GM12873 (cell line): ENCODE results near the gene PGK2.

Source experiments
- TF ChIP-seq, protein P1 (sequence below): IDR thresholded peaks from 2 replicates; pipeline ENCODE4 v1.5.1; 2012; ENCODE audit warnings: low read depth, mild to moderate bottlenecking, moderate library complexity, low read length, control low read depth; ENCODE audit not compliant: insufficient read depth; ENCODE audit errors: missing control alignments

The PGK2 gene

DNA sequence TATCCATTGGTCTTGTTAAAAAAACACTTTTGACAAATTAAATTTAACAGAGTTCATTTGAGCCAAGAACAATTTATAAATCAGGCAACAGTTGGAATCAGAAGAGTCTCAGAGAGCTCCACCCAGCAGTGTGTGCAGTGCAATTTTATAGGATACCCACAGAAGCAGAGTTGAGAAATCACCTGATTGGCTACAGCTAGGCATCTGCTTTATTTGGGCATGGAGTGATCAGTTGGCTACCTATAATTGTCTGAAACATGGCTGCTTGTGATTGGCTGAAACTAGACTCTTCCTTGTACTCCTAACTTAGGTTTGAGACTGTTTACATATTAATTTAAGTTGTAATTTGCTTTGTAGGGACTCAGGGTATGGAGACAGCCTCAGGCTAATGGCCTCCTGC, 12.0 kb downstream of the PGK2 start:
- TF ChIP-seq, protein P1, sequence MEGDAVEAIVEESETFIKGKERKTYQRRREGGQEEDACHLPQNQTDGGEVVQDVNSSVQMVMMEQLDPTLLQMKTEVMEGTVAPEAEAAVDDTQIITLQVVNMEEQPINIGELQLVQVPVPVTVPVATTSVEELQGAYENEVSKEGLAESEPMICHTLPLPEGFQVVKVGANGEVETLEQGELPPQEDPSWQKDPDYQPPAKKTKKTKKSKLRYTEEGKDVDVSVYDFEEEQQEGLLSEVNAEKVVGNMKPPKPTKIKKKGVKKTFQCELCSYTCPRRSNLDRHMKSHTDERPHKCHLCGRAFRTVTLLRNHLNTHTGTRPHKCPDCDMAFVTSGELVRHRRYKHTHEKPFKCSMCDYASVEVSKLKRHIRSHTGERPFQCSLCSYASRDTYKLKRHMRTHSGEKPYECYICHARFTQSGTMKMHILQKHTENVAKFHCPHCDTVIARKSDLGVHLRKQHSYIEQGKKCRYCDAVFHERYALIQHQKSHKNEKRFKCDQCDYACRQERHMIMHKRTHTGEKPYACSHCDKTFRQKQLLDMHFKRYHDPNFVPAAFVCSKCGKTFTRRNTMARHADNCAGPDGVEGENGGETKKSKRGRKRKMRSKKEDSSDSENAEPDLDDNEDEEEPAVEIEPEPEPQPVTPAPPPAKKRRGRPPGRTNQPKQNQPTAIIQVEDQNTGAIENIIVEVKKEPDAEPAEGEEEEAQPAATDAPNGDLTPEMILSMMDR = no peak

DNA sequence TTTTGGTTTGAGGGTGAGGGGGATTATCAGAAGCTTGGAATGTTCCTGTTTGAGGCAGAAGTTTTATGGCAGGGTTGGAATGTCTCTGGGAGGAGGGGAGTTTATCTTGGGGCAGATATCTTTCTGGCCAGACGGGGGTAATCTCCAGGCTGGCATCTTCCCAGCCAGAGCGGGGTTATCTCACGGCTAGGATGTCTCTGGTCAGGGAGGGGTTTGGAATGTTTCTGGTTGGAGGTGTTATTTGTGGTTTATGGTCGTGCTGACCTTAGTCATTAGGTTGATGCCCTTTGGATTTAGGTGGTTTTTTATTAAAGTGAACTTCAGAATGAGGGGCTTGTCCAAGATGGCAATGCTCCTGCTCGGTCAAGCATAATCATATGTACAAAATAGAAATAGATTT, 14.8 kb downstream of the PGK2 start:
- TF ChIP-seq, protein P1 = no peak

DNA sequence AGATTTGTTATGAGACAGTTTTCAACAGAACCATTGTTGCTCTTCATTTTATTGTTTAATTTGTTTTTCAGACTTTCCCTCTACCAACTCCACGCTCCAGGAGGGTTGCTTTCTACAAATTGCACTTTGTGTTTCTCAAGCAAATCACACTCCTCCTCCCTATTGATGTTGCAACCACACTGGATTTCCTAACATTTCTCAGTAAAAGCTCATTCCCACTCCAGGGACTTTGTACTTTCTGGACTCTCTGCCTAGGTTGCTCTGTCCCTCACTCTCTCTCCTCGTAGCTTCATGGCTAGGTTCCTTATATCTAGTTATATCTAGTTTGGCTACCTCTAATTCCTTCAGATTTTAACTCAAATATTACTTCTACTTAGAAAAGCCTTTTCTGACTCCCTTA, 20.3 kb downstream of the PGK2 start:
- TF ChIP-seq, protein P1 = no peak

DNA sequence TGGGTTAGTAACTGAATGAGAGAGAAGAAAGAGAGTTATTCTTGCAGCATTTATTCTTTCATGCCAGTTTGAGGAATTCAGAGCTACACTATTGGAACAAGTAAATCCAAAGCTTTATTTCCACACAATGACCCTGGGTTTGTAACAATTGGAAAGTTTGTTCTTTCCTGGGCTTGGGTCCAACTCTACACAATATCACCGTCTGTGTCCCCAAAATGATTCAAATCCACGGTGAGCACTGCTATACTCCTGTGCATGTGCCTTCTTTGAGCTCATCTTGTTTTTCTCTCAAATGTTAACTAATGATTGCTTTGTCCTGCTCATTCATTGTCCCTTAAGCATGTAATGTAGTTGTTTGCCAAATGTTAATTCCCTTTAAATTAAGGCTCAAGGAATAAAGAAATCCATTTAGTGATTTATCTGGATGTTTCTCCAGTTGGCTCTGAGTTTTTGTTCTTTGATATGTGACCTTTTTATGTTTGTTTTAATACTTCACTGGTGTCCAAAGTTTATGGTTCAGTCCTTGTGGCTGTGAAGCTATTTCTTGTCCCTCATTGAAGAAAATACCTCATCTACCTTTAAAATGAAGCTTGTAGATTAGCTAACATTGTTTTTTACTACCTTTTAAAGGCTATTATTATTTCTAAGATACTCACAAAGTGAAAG, 22.4 kb downstream of the PGK2 start:
- TF ChIP-seq, protein P1 = no peak

DNA sequence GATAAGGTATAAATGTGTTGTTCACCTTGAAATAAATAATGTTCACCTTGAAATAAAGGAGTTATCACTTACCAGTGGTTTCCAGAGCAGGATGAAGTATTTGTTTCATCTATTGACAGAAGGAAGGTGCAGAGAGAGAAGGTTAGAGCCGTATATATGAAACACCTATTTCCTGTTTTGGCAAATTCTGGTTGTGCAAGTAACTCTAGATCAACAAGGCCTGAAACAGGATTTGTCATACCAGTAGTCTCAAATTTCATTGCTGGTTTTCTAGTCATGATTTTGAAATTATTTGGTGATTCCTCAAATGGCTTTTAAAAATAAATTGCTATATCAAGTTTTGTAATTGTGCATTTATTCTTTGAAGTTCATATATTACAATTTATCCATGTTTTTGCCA, 42.8 kb downstream of the PGK2 start, which contains the start of gene CRISP3:
TSS of gene CRISP3 (minus strand) at position 130 of the 400 bp plus-strand sequence. CDS start at position 109, 21 bp downstream.
- TF ChIP-seq, protein P1 = no peak

DNA sequence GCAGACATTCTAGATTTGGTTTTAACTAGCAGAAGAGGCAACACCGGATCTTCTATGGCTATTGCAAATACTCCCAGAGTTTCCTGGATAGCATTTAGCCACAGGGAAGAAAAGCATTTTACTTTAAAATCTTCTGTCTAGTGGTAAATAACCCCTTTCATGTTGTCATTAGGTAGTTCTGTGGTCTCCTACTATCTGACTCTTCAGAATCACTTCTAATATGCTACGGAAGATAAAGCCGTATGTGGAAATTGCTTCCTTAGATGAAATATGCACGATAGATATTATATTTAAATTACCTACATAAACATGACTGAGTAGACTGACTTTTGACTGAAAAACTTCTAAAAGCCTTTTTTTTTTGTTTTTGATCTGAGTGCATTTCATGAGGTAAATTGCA, 43.7 kb downstream of the PGK2 start:
- TF ChIP-seq, protein P1 = no peak

DNA sequence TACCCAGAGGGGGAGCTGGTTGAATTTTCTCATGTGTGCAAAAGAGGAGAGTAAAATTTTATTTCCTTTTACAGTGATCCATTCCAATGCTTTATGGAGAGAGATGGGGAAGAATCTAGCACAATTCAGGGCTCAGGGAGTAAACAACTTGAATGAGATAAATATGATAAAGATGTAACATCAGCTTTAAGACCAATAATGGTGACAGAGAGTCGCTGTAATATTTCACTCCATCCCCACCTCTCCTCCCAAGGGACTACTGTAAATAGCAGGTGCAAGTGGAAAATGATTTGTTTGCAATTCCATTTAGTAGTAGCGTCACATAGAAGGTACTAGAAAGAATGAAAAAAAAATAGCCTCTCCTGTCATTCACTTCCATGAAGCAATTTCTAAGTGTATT, 47.7 kb downstream of the PGK2 start:
- TF ChIP-seq, protein P1 = no peak
